Spleen (tissue), 7 donors: ENCODE data around the gene SLC29A3.

Experiments used
- CTCF ChIP-seq, 11 experiments: fragments of 200-600 bp in 7 of 11; fragments of 450-650 bp in 4 of 11; sonication (generic) in 4 of 11; IDR thresholded peaks in 8 of 11; conservative IDR thresholded peaks in 3 of 11; 1 replicate in 7 of 11; 2 replicates in 4 of 11; pipeline versions ENCODE4 v1.4.0 to v1.8.0; 2016 to 2021; ENCODE audit warnings: antibody characterized with exemption in 11 of 11, inconsistent platforms in 4 of 11, mild to moderate bottlenecking in 1 of 11
- POLR2AphosphoS5 ChIP-seq, 3 donors: sonication (generic); formaldehyde crosslinking; IDR thresholded peaks; one replicate each; pipeline ENCODE4 v1.5.1; 2017; ENCODE audit warnings: antibody characterized with exemption in 3 of 3
- donor health status: DM: no; HTN: no; CAD: no; lungs with moderate emphysema.
- donor health status: DM: no; HTN: no; CAD: no.
- donor health status: DM: no; HTN: no; CAD: no.

- TF ChIP-seq CTCF (IDR thresholded peaks at IDR 0.05 in 8 of 11, conservative IDR thresholded peaks at IDR 0.05 in 3 of 11) (no peak), POLR2AphosphoS5 (IDR thresholded peaks at IDR 0.05) (no peak)
Measured at GRCh38 chr10:71295641-71296040, 23.4 kb upstream of the SLC29A3 start.
